VCaP (cell line): ENCODE data around the gene CRYGN.

Experiments used
- H3K27ac ChIP-seq: fragments of 450-650 bp; 2 replicates; pipeline ENCODE4 v1.5.1; 2017
- CTCF ChIP-seq: fragments of 450-650 bp; conservative IDR thresholded peaks from 2 replicates; pipeline ENCODE4 v1.5.1; 2017; ENCODE audit warnings: mild to moderate bottlenecking, moderate library complexity

Gene CRYGN

DNA sequence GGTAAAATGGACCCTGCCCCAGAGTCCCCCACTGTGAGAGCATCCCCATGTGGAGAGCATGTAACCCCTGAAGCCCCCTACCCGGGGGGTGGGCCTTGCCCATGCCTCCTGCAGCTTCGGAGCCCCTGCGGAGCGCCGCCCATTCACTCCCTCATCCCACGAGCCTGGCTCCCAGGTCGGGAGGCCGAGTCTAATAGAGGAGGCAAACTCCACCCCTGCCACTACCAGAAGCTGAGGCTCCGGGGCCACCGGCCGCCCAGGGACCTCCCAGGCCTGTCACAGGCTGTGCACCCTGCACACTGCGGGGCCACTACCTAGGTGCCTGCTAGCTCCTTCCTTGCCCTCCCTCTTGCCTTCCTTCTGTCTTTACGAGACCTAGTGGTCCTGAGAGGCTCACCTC is 47.5 kb downstream of the CRYGN start:
- no peak overlapping the region for H3K27ac ChIP-seq
- TF ChIP-seq CTCF, result no peak

GRCh38 chr7:151392002-151392401 is 47.9 kb downstream of the CRYGN start:
- H3K27ac ChIP-seq, result no peak overlapping the region
- TF ChIP-seq CTCF, result no peak

DNA sequence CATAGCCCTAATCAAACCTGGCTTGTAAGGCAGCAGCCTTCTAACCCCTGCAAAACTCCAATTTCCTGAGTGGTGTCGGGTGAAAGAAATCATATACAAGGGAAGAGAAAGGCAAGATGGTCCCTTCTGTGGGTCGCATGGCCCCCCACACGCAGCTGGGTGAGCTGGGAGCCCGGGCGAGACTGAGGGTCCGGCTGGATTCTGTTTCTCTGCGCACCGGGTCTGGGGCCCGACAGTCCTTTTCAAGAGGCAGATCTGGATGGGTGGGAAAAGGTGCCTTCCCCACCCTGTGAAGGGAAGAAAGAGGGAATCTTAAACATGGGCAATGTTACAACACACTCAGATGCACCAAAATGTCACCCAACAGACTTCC is 48.6 kb downstream of the CRYGN start:
- TF ChIP-seq CTCF, result no peak
- no peak overlapping the region for H3K27ac ChIP-seq

- TF ChIP-seq CTCF, result no peak
Measured at GRCh38 chr7:151390598-151391357, 49.2 kb downstream of the CRYGN start.

DNA sequence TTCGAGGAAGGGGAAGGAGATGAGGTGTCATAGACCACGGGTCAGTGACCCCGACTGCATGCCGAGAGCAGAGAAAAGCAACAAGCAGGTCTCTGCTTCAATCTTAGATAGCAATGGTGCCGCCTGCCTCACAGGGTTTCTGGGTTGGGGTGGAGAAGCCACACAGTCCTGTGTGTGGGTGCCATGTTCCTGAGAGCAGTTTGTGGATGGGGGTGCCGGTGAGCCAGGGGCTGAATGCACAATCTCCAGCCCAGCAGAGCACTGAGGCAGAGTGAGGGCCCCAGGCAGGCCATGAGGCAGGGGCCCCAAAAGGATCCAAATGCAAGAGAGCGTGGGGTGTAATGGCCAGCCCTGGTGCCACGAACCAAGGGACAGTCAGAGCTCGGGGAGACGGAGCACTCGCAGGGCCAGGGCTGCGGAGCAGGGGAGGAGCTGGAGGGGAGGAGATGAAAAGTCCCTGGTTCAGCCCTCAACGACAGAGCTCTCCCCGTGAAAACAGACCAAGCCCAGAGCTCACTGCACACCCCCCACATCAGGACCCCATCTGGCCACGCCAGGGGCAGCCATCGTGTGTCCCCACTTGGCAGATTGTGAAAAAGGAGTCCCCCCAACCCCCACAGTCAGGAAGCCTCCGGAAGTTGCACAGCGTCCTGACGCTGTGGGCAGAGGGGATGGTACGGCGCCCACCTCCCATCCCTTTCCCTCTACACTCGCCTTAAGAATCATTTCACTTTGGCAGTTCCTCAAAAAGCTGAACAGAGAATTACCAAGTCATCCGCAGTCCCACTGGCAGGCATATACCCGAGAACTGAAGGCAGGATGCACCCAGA is 50.0 kb downstream of the CRYGN start:
- H3K27ac ChIP-seq, result no peak overlapping the region
- no peak for TF ChIP-seq CTCF

More at GRCh38 chr7:151390598-151391357, 49.2 kb downstream of the CRYGN start:
- H3K27ac ChIP-seq, result no peak overlapping the region

GRCh38 chr7:151389096-151389767 is 50.7 kb downstream of the CRYGN start:
- H3K27ac ChIP-seq, result no peak overlapping the region
- TF ChIP-seq CTCF, result no peak

DNA sequence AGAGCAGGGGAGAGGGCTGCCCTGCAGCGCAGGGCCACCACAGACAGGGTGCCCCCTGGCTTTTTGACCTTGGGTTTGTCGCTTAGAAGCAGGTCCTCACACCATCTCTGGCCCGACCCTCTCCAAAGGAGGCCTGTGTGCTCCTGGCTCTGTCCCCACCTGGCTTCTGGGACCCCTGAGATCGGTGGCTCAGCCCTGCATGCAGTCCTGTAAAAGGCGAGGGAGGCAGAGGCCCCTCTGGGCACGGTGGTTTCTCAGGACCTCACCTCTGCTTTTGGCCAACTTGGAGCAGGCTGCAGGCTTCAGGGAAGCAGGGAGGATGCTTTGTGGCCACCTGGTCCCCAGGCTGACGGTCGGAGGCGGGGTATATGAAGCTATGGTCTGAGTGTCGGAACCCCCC is 51.5 kb downstream of the CRYGN start:
- TF ChIP-seq CTCF, result no peak

More for the DNA sequence above, 51.5 kb downstream of the CRYGN start:
- H3K27ac ChIP-seq, result no peak overlapping the region
